Hypothalamus (tissue), 51 donors: Measurements from ENCODE around the gene CD81.

Source experiments
- DNase-seq, 51 donors: peaks; one replicate each; lab custom pipeline; 2025; lab: John Stamatoyannopoulos, UW

CD81 gene

GRCh38 chr11:2432628-2433071, 55.5 kb downstream of the CD81 start:
- no peak for DNase-seq

GRCh38 chr11:2433106-2433925, 56.2 kb downstream of the CD81 start:
- no peak for DNase-seq

GRCh38 chr11:2434008-2434407, 56.9 kb downstream of the CD81 start:
- no peak for DNase-seq

- no peak for DNase-seq
Measured at GRCh38 chr11:2434506-2435255, 57.6 kb downstream of the CD81 start.

GRCh38 chr11:2435288-2436012, 58.3 kb downstream of the CD81 start:
- DNase-seq, result no peak

GRCh38 chr11:2436013-2436520, 59.0 kb downstream of the CD81 start:
- no peak for DNase-seq

GRCh38 chr11:2436521-2437031, 59.5 kb downstream of the CD81 start:
- DNase-seq, result no peak

- DNase-seq, result no peak
Measured at GRCh38 chr11:2437516-2437915, 60.4 kb downstream of the CD81 start.

GRCh38 chr11:2439820-2440219, 62.7 kb downstream of the CD81 start:
- DNase-seq, result no peak

GRCh38 chr11:2440646-2441045, 63.5 kb downstream of the CD81 start:
- no peak for DNase-seq

- DNase-seq, result no peak
Measured at GRCh38 chr11:2441171-2441570, 64.1 kb downstream of the CD81 start.

GRCh38 chr11:2442589-2442988, 65.5 kb downstream of the CD81 start:
- no peak for DNase-seq

- no peak for DNase-seq
Measured at GRCh38 chr11:2443406-2443805, 66.3 kb downstream of the CD81 start.

GRCh38 chr11:2443881-2444820, 67.0 kb downstream of the CD81 start, which contains the start of gene TRPM5:
TSS of gene TRPM5 (minus strand) at chr11:2444514. CDS start at chr11:2423036, 21,478 bp downstream.
- no peak for DNase-seq

GRCh38 chr11:2444821-2445745, 68.0 kb downstream of the CD81 start, which contains the start of gene KCNQ1:
TSS of gene KCNQ1 (plus strand) at chr11:2445008. CDS start at chr11:2445099, 91 bp downstream.
- peak in 1 of 51 donors; percentile 12 for DNase-seq

- DNase-seq, result no peak
Measured at GRCh38 chr11:2445746-2446551, 68.8 kb downstream of the CD81 start.

- no peak for DNase-seq
Measured at GRCh38 chr11:2446590-2447252, 69.6 kb downstream of the CD81 start.
